Heart left ventricle (tissue), 16 donors: ENCODE measurements around the gene DYSF. TPM values are rescaled to one million over a fixed set of nuclear protein-coding genes. Genes with fewer than 3 reads are reported as not detected.
A peak's percentile ranks its signal among the peaks of the same experiment; 100 is the strongest.

ENCODE experiments used
- ATAC-seq, 4 donors: fragments of 200-7000 bp; cut with Tn5 transposase; one replicate each; pipeline ENCODE4 v1.9.1; 2020 to 2022; ENCODE audit warnings: moderate library complexity in 4 of 4, mild to moderate bottlenecking in 3 of 4, moderate number of reproducible peaks in 1 of 4
- DNase-seq, 5 donors: peaks; one replicate each; pipeline ENCODE4 v3.0.0-alpha.2; 2020
- H3K27ac ChIP-seq, 12 donors: fragments of 200-600 bp; sonication (generic) in 4 of 12; one replicate each; pipeline versions ENCODE4 v1.5.0 to v1.8.0; 2016 to 2022; ENCODE audit warnings: mild to moderate bottlenecking in 2 of 12
- H3K27me3 ChIP-seq, 9 donors: fragments of 200-600 bp; sonication (generic) in 2 of 9; one replicate each; pipeline versions ENCODE4 v1.5.1 to v1.8.0; 2016 to 2022; ENCODE audit warnings: mild to moderate bottlenecking in 3 of 9
- H3K36me3 ChIP-seq, 9 donors: fragments of 200-600 bp; sonication (generic) in 2 of 9; one replicate each; pipeline versions ENCODE4 v1.5.0 to v1.8.0; 2018 to 2022; ENCODE audit warnings: mild to moderate bottlenecking in 2 of 9
- H3K4me1 ChIP-seq, 12 donors: fragments of 200-600 bp; sonication (generic) in 4 of 12; one replicate each; pipeline versions ENCODE4 v1.5.0 to v1.8.0; 2016 to 2022; ENCODE audit warnings: mild to moderate bottlenecking in 3 of 12
- H3K4me3 ChIP-seq, 12 donors: fragments of 200-600 bp; sonication (generic) in 4 of 12; one replicate each; pipeline versions ENCODE4 v1.5.0 to v1.8.0; 2017 to 2022; ENCODE audit warnings: mild to moderate bottlenecking in 9 of 12, moderate library complexity in 4 of 12
- H3K9me3 ChIP-seq, 12 donors: fragments of 200-600 bp; sonication (generic) in 4 of 12; one replicate each; pipeline versions ENCODE4 v1.5.0 to v1.8.0; 2016 to 2022; ENCODE audit warnings: mild to moderate bottlenecking in 1 of 12
- POLR2A ChIP-seq, 2 donors: fragments of 450-650 bp; IDR thresholded peaks; one replicate each; pipeline ENCODE4 v1.6.1; 2017; ENCODE audit warnings: antibody characterized with exemption in 2 of 2, mild to moderate bottlenecking in 2 of 2, moderate library complexity in 2 of 2
- WGBS, 4 donors: extraction: QIAGEN DNeasy Blood & Tissue Kit in 2 of 4; methylation state at CpG; one replicate each; pipeline versions ENCODE4 v1.1.5 to v1.1.7; 2013 to 2018; 5-methylcytosine and 5-hydroxymethylcytosine counted together
- intact Hi-C, 10 donors: fragments of 100-400 bp; cut with DNase I; formaldehyde crosslinking; loops; one replicate each; pipeline versions ENCODE4 v1.11.1 to v1.14.2; 2022
- polyA plus RNA-seq, 2 donors: library from polyadenylated mRNA; stranded (reverse); fragments of 200-250 nt; gene quantifications; one replicate each; pipeline ENCODE4 v1.2.3, GENCODE V29; 2013
- total RNA-seq, 9 donors: library from RNA; depleted of rRNA in 2 of 9; stranded (reverse); fragments of >200 nt in 2 of 9; fragmentation: NEBNext Ultra II Directional in 3 of 9; extraction: Animal tissue kit (Norgen Biotek cat#: 25700) in 3 of 9; gene quantifications; one replicate each; pipeline versions ENCODE4 v1.1.0 to v1.2.4, GENCODE V29; 2016 to 2023
- TF ChIP-seq, protein P1 (sequence below), 12 donors: fragments of 200-600 bp; sonication (generic) in 4 of 12; IDR thresholded peaks; one replicate each; pipeline versions ENCODE4 v1.5.0 to v1.8.0; 2018 to 2022; ENCODE audit warnings: antibody characterized with exemption in 12 of 12, mild to moderate bottlenecking in 5 of 12
- donor health status: ischemic (EF 13 %, LVEDD 7.1; RV severe dilation, severe dysfunction).
- donor health status: healthy with polysubstance abuse.
- donor health status: DM: no; HTN: yes; CAD: no.
- donor health status: DM: no; HTN: no; CAD: no.
- donor health status: ischemic (EF 25% LVEDD 6.9; RV normal size, moderate dysfunction).
- donor health status: ischemic (EF 25% LVEDD 5.7; RV mildly dilated, moderate dysfunction).
- donor health status: healthy.
- donor health status: DM: yes; HTN: yes; CAD: no.
- donor health status: ischemic (EF 35%, LVEDD 5.7; RV mildly dilated, moderate dysfunction).
- donor health status: nonischemic (EF 11% LVEDD 7.7; RV severe dilation, severe dysfunction).
- donor health status: DM: yes; HTN: yes; CAD: no.
- donor health status: PGD.
- donor health status: ischemic (EF 29% LVEDD 5.4; RV normal size, mild dysfunction).
- donor health status: nonischemic (EF 23%, LVEDD 6.1; RV moderate dilation, normal function).

DYSF gene
- total and polyA plus RNA-seq, 11 donors: 25.5 to 99.9 (median 78.6) TPM

DNA sequence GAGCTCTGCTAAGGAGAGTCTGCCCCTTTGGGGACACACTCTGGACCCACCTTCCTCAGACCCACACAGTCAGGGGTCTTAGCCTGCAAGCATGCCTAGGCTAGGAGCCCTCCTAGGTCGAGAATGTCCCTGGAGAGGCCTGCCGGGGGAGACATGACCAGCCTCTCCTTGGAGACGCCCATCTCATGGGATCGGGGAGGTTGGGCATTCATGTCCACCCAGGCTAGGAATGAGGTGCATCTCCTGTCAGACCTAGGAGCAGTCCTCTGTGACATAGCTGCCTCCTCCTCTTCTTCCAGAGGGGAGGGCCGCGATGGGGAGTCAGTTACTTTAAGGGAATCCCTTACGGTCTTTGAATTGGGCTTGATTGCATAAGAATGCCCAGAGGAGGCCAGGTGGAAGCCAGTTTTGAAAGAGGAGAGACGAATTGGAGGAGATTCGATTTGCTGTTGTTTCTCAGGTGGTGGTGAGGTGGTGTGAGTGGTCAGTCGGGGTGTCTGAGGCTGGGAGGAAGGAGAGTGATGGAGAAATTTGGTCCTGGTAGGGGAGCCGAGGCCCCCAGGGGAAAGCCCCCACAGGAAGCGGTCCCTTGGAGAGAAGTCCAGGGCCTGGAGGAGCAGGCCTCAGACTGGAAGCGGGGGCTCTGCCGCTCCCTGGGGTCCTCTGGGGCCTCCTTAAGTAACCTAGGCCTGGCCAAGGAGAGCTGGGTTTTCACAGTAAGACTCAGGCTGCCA lies 241.3 kb downstream of the DYSF start:
- H3K9me3 ChIP-seq: no peaks in the 10 kb centered on the region
- no peak for ATAC-seq
- H3K4me3 ChIP-seq: no peak overlapping the region
- TF ChIP-seq POLR2A (IDR thresholded peaks at IDR 0.05): no peak
- TF ChIP-seq, protein P1, sequence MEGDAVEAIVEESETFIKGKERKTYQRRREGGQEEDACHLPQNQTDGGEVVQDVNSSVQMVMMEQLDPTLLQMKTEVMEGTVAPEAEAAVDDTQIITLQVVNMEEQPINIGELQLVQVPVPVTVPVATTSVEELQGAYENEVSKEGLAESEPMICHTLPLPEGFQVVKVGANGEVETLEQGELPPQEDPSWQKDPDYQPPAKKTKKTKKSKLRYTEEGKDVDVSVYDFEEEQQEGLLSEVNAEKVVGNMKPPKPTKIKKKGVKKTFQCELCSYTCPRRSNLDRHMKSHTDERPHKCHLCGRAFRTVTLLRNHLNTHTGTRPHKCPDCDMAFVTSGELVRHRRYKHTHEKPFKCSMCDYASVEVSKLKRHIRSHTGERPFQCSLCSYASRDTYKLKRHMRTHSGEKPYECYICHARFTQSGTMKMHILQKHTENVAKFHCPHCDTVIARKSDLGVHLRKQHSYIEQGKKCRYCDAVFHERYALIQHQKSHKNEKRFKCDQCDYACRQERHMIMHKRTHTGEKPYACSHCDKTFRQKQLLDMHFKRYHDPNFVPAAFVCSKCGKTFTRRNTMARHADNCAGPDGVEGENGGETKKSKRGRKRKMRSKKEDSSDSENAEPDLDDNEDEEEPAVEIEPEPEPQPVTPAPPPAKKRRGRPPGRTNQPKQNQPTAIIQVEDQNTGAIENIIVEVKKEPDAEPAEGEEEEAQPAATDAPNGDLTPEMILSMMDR (IDR thresholded peaks at IDR 0.05): no peak
- peaks cover 0 to 24% (median 3%) of the 10 kb centered on the region in 12 donors for H3K4me1 ChIP-seq
- no peak overlapping the region for H3K27ac ChIP-seq
- 90 to 91% (median 91%) methylated on average over 14 of the region's 14 CpGs for WGBS, 4 donors
- H3K36me3 ChIP-seq: no peaks in the 10 kb centered on the region
- DNase-seq: peak in 1 of 5 donors; percentile 23
- no peaks in the 10 kb centered on the region for H3K27me3 ChIP-seq
- intact Hi-C loops: loop anchor here in 5 of 10 donors (5.0 to 10.0 kb wide), 2 partner anchors 100 to 103 kb away; no protein-coding TSS in a partner anchor

DNA sequence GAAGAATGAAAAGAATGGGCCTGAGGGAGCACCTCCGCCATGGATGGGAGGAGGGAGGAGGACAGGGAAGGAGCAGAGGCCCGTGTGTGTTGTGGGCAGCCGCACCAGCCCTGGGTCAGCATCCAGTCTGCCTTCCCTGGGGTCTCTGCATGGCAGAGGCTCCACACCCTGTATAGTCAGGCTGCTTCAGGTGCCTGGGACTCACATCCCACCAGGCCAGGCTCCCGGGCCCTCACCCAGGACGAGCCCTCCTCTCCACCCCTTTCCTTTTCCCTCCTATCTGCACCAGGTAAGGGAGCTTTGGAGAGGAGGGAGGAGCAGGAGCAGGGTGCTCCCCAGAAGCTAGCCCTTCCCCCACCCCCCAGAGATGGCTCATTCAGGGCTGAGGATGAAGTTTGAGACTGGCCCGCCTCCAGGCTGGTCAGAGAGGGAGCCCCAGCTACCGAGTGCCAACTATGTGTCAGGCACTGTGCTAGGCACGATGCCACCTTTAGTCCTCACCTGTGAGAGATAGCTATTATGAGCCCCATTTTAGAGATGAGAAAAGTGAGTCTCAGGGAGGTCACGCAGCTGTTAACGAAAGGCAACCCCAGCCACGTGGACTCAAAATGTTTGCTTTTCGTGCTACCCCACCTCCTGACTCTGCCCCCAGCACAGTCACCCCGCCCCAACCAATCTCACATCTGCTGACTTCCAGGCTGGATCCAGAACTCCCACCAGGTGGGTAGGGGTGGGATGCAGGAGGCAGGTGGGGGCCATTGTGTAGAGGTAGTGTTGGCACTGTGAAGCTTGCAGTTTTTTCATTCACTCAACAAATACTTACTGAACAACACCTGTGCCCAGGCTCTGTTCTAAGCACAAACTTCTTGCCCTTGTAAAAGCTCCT lies 242.1 kb downstream of the DYSF start:
- WGBS, 4 donors: 88 to 96% (median 92%) methylated on average over 12 to 13 of the region's 13 CpGs
- intact Hi-C loops: loop anchor here in 3 of 10 donors (10.0 kb wide), 1 partner anchor 99 kb away; no protein-coding TSS in a partner anchor

GRCh38 chr2:71696381-71696780 lies 243.0 kb downstream of the DYSF start:
- WGBS, 4 donors: 43 to 51% (median 48%) methylated on average over 8 of the region's 8 CpGs
- Histone ChIP-seq H3K9me3 (no peaks in the 10 kb centered on the region), H3K36me3 (no peaks in the 10 kb centered on the region), H3K27me3 (no peaks in the 10 kb centered on the region), H3K4me3 (no peak overlapping the region), H3K27ac (no peak overlapping the region), H3K4me1 (peaks cover 0 to 36% (median 16%) of the 10 kb centered on the region in 12 donors)
- no peak for TF ChIP-seq POLR2A (IDR thresholded peaks at IDR 0.05)
- TF ChIP-seq, protein P1 (IDR thresholded peaks at IDR 0.05): no peak
- DNase-seq: peak in 1 of 5 donors; percentile 47
- intact Hi-C loops: loop anchor here in 3 of 10 donors (10.0 kb wide), 1 partner anchor 98 kb away; no protein-coding TSS in a partner anchor
- no peak for ATAC-seq

More for the DNA sequence above, 242.1 kb downstream of the DYSF start:
- Histone ChIP-seq H3K9me3 (no peaks in the 10 kb centered on the region), H3K4me1 (peaks cover 0 to 31% (median 9%) of the 10 kb centered on the region in 12 donors), H3K4me3 (no peak overlapping the region), H3K36me3 (no peaks in the 10 kb centered on the region), H3K27ac (no peak overlapping the region), H3K27me3 (no peaks in the 10 kb centered on the region)
- TF ChIP-seq, protein P1 (IDR thresholded peaks at IDR 0.05): no peak
- TF ChIP-seq POLR2A (IDR thresholded peaks at IDR 0.05): no peak
- ATAC-seq: peak in 1 of 4 donors; percentile 11
- DNase-seq: peak in 1 of 5 donors; percentile 42
